ENCODE measurements around the gene PPP1R12A. TPM values are rescaled to one million over a fixed set of nuclear protein-coding genes. Genes with fewer than 3 reads are reported as not detected.

PPP1R12A gene
- total RNA-seq, 3 donors from 2014 or later = 63.7 to 253 (median 74.3) TPM

GRCh38 chr12:79737875-79738718, 196.8 kb downstream of the PPP1R12A start:
- Histone ChIP-seq H3K4me1 (ENCODE audit: low read depth) (peaks cover 5% of the 10 kb centered on the region), H3K4me3 (no peak overlapping the region), H3K9me3 (no peaks in the 10 kb centered on the region), H3K36me3 (ENCODE audit: low read depth) (no peaks in the 10 kb centered on the region)
- intact Hi-C loops (cut with DNase I, micrococcal nuclease) = loop anchor here (1.0 to 10.0 kb wide), 3 partner anchors 181 to 330 kb away; no protein-coding TSS in a partner anchor
- peak in 1 of 3 donors; percentile 85 for DNase-seq
- ATAC-seq = peak; percentile 79
- peak; percentile 22 for TF ChIP-seq CTCF (IDR thresholded peaks at IDR 0.05)

GRCh38 chr12:79732638-79733037, 202.3 kb downstream of the PPP1R12A start:
- TF ChIP-seq CTCF (IDR thresholded peaks at IDR 0.05) = no peak
- no peak for ATAC-seq
- Histone ChIP-seq H3K4me3 (no peak overlapping the region), H3K9me3 (no peaks in the 10 kb centered on the region), H3K36me3 (ENCODE audit: low read depth) (no peaks in the 10 kb centered on the region), H3K4me1 (ENCODE audit: low read depth) (no peaks in the 10 kb centered on the region)
- DNase-seq = no peak
- intact Hi-C loops (cut with DNase I, micrococcal nuclease) = loop anchor here in 1 of 2 donors (10.0 kb wide), 1 partner anchor 178 kb away; no protein-coding TSS in a partner anchor

- H3K4me1 ChIP-seq (ENCODE audit: low read depth) = no peaks in the 10 kb centered on the region
- intact Hi-C loops (cut with DNase I, micrococcal nuclease) = no loop called here
- ATAC-seq = no peak
These were observed 208.9 kb downstream of the PPP1R12A start for GRCh38 chr12:79725987-79726386.

More at GRCh38 chr12:79725987-79726386, 208.9 kb downstream of the PPP1R12A start:
- TF ChIP-seq CTCF (IDR thresholded peaks at IDR 0.05) = no peak
- Histone ChIP-seq H3K36me3 (ENCODE audit: low read depth) (no peaks in the 10 kb centered on the region), H3K9me3 (no peaks in the 10 kb centered on the region), H3K4me3 (no peak overlapping the region)
- no peak for DNase-seq

Other genes with a start within 250 kb of the PPP1R12A start
- 100 to 1,000 TPM in 2 of 3 donors, 10 to 100 TPM in 1; 93.0 to 170 (median 126) TPM for gene PAWR, start 244.1 kb downstream of the PPP1R12A start, total RNA-seq
- under 1 TPM; 0.10 to 0.66 (median 0.61) TPM for gene OTOGL, start 164.4 kb upstream of the PPP1R12A start, total RNA-seq